HG03439 (cell line): ENCODE measurements around the gene SLCO1C1.
"Not testable (repeated sequence)": the region's sequence is repeated elsewhere in the genome, so short reads cannot be mapped to it uniquely, and the experiment has no call there.

Source experiments
- ATAC-seq: cut with Tn5 transposase; IDR thresholded peaks from one replicate; pipeline ENCODE4 v1.9.1; 2021; ENCODE audit warnings: mild to moderate bottlenecking, moderate library complexity; ENCODE audit not compliant: unreplicated experiment

The SLCO1C1 gene

GRCh38 chr12:20695232-20695631 lies at the start of gene SLCO1C1:
Gene SLCO1C1 (plus strand): TSS chr12:20695332. CDS start chr12:20699577, 4,245 bp downstream.
- no peak for ATAC-seq

DNA sequence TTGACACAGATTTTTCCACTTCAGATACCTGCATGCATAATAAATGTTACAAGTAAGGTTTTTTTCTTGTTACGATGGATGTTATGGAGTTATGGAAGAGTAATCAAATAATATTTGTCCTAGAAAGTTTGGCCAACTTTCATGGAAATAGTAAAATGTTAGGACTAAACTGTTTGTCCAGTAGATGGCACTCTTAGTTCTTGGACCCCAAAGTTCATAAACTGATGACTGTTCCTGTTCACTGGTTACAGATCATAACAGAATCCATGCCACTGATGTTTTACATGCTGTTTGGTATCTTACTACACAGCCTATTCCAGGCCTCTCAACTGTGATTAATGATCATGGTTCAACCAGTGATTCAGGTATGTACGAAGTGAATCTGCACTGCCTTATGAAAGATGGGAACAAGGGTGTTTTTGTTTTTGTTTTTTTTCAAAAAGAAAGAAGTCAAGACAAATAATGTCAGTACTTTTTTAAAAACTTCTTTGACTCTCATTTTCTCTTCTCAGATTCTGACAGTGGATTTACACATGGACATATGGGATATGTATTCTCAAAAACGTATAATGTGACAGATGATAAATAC lies 48.8 kb upstream of the SLCO1C1 start:
- no peak for ATAC-seq

- ATAC-seq = no peak
These were observed 41.3 kb upstream of the SLCO1C1 start for GRCh38 chr12:20653871-20654270.

DNA sequence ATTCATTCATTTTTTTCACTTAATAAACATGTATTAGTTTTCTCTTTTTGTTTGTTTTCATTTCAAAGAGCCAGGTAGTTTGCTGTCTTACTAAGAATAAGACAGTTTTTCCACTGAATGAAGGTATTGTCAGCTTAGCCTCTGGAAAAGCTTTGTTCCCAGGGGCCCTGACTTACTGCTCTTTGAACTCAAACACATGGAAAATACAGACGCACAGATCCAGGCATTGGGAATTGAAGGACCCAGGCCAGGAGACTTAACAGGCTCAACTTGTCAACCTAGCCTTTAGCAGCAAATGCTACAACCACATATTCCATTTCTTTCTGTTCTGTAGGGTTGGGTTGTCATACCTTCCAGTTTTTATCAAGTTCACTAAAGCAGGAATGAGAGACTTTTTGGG lies 38.5 kb upstream of the SLCO1C1 start:
- ATAC-seq = no peak

- ATAC-seq = no peak
These were observed 37.6 kb upstream of the SLCO1C1 start for GRCh38 chr12:20657496-20657895.

- ATAC-seq = no peak
These were observed 13.8 kb upstream of the SLCO1C1 start for GRCh38 chr12:20681334-20681733.

DNA sequence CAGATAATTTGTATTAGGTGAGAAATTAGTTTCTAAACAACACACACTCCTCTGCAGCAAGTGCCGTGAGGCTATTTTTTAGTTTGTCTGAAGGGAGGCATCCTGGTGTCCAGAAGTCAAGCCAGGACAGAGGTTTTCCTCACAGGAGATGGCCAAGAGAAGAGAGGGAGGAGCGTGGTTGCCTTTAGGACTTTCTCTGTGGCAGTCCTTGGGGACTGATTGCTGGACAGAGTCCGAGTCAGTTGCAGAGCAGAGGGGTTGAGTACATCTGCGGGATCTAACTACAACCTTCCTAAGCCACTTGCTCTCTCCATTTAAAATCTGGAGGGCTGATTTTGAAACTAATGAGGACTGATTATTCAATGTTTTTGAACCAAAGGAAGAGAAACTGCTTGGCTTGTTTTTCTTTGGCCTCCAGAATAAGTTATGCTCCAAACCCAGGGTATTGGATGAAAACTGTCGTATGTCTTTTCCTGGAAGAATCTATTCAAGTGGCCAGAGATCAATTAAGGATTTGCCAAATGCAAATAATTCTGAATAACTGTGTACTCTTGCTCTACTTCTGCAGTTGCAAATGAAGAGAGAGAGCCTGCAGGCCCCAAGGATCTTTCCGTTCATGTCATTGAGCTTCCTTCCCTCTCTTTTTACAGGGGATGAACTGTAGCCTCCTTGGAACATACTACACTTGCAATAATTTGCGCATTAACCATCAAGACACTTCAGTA lies 1.2 kb downstream of the SLCO1C1 start:
- no peak for ATAC-seq

DNA sequence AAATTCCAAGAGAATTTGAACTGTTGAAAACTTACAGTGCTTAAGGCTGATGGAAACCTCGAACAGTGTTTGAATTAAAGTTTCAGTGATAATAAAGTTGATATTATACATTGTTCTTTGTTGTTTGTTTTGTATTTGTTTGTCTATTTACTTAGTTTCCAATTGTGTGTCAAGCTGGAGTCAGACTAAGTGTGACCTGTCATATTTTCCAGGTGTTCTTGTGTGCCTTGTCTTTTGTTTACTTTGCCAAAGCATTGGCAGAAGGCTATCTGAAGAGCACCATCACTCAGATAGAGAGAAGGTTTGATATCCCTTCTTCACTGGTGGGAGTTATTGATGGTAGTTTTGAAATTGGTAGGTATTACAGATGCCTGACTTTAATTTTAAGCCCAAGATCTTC lies 6.0 kb downstream of the SLCO1C1 start:
- no peak for ATAC-seq

DNA sequence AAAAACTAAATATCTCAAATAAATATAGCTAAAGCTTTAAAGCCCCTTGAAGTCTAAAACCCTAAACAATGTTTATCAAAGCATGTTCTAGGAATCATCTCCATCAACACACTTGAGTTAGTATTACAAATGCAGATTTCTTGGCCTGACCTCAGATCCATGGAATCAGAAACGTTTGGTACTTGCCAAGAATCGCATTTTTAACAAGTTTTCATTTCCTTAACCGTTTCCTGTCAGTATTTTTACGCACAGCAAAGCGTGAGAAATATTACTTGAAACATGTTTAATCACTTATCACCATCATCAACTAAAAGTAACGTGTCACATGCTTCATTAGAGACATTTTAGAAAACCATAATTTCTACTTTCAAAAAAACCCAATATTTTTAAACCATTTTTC lies 9.7 kb downstream of the SLCO1C1 start:
- ATAC-seq = no peak

DNA sequence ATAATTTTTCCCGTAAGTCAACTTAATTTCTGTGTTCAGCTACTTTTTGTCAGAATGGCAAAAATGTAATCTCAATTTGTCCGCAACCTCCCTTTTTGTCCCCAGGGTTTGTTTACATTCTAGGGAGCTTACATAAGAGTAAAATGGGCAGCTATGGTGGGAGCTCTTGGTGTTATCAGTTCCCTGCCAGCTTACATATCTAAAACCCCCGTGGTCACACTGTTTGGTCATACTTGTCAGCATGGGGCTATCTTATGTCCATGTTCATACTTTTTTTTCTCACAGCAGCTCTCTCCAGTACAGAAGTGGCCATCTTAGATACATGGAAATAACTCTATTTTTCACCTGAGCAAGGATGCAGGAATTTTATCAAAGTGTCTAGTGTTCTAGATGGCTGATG lies 16.7 kb downstream of the SLCO1C1 start:
- no peak for ATAC-seq

- ATAC-seq = no peak
These were observed 20.9 kb downstream of the SLCO1C1 start for GRCh38 chr12:20716037-20716436.

- no peak for ATAC-seq
These were observed 21.9 kb downstream of the SLCO1C1 start for GRCh38 chr12:20716985-20717384.

- ATAC-seq = no peak
These were observed 23.2 kb downstream of the SLCO1C1 start for GRCh38 chr12:20718294-20718693.

GRCh38 chr12:20722142-20722541 lies 27.0 kb downstream of the SLCO1C1 start:
- ATAC-seq = no peak

DNA sequence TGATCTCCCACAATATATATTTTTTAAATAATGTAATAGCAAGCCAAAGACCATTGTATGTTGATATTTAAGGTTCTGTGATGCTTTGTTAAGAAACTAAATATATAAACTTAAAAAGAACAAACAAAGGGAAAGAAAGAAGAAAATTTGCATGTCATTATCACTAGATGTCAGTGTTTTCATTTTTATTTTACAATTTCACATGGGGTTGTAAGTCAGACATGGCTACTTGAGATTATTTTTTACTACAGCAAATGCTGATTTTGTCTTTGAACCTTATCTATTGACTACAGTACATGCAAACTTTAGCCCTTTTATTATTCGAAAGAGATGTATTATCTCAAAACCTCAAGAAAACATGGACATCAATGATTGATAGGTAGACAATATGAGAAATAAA lies 36.1 kb downstream of the SLCO1C1 start:
- no peak for ATAC-seq

DNA sequence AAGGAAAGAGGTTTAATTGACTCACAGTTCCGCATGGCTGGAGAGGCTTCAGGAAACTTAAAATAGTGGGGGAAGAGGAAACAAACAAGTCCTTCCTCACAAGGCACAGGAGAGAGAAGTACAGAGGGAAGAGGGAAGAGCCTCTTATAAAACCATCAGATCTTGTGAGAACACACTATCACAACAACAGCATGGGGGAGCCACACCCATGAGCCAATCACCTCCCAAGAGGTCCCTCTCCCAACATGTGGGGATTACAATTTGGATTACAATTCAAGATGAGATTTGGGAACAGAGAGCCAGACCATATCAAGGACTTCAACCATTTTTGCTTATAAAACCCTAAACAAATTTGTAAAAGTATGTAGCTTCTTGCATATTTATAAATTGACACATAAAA lies 45.8 kb downstream of the SLCO1C1 start:
- no peak for ATAC-seq

GRCh38 chr12:20748198-20748597 lies 53.1 kb downstream of the SLCO1C1 start:
- ATAC-seq = no peak

DNA sequence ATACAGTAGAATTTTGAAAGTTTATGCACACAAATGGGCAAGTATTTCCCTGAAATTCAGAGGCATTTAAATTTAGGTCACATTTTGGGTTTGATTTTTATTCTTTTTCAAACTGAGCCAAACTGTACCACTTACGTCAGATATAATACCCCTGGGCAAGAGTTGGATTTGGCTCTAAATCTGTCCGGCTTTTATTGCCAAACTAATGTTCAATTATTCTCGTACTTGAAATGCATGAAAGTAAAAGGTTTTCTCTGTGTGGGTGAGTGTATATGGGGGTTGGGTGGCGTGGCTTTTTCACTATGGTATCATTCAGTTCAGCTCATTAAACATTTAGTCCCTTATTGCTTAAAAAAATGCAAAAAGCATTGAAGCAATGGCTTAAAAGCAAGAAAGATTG lies 55.9 kb downstream of the SLCO1C1 start:
- no peak for ATAC-seq

GRCh38 chr12:20777420-20777819 lies 82.3 kb downstream of the SLCO1C1 start:
- no peak for ATAC-seq

- ATAC-seq = no peak
These were observed 83.8 kb downstream of the SLCO1C1 start for GRCh38 chr12:20778969-20779368.

- ATAC-seq = not testable (repeated sequence)
These were observed 84.8 kb downstream of the SLCO1C1 start for GRCh38 chr12:20779971-20780370.

DNA sequence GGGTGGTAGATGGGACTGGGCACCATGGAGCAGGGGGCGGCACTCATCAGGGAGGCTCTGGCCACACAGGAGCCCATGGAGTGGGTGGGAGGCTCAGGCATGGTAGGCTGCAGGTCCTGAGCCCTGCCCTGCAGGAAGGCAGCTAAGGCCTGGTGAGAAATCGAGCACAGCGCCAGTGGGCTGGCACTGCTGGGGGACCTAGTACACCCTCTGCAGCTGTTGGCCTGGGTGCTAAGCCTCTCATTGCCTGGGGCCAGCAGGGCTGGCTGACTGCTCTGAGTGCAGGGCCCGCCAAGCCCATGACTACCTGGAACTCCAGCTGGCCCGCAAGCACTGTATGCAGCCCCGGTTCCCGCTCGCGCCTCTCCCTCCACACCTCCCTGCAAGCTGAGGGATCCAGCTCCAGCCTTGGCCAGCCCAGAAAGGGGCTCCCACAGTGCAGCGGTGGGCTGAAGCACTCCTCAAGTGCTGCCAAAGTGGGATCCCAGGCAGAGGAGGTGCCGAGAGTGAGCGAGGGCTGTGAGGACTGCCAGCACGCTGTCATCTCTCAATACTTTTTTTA lies 88.7 kb downstream of the SLCO1C1 start:
- ATAC-seq = not testable (repeated sequence)
